Fibroblast of lung (primary cell): Measurements from ENCODE around the gene ARHGAP21. TPM values are rescaled to one million over a fixed set of nuclear protein-coding genes. Genes with fewer than 3 reads are reported as not detected.

Source experiments
- DNase-seq, 2 donors: peaks; one replicate each; pipeline versions ENCODE4 v3.0.0 to v3.0.0-alpha.2; 2010; ENCODE audit warnings: low read depth in 2 of 2
- H2AFZ ChIP-seq: 2 replicates; pipeline ENCODE4 v1.5.1; 2012; ENCODE audit warnings: low read length, control low read depth, inconsistent platforms
- H3K27ac ChIP-seq: 2 replicates; pipeline ENCODE4 v1.5.1; 2011; ENCODE audit warnings: low read length, control low read depth; ENCODE audit not compliant: insufficient read depth
- H3K27me3 ChIP-seq: 2 replicates; pipeline ENCODE4 v1.5.1; 2011; ENCODE audit warnings: mild to moderate bottlenecking, low read length; ENCODE audit not compliant: control insufficient read depth, insufficient read depth
- H3K36me3 ChIP-seq: 2 replicates; pipeline ENCODE4 v1.5.1; 2011; ENCODE audit warnings: low read length; ENCODE audit not compliant: control insufficient read depth, insufficient read depth
- H3K4me1 ChIP-seq: 2 replicates; pipeline ENCODE4 v1.5.1; 2011; ENCODE audit warnings: low read length; ENCODE audit not compliant: control insufficient read depth, insufficient read depth; ENCODE audit errors: extremely low read depth
- H3K4me2 ChIP-seq: 2 replicates; pipeline ENCODE4 v1.5.1; 2011; ENCODE audit warnings: low read length, control low read depth; ENCODE audit not compliant: insufficient read depth; ENCODE audit errors: extremely low read depth
- H3K4me3 ChIP-seq, 4 experiments: fragments of 200-600 bp in 1 of 4; sonication (generic) in 1 of 4; replicated peaks in 1 of 4; 2 replicates each; pipeline ENCODE4 v1.5.1; 2011 to 2016; ENCODE audit warnings: low read length in 4 of 4, low read depth in 3 of 4, mild to moderate bottlenecking in 3 of 4, control low read depth in 2 of 4, inconsistent platforms in 1 of 4, mixed read lengths in 1 of 4; ENCODE audit not compliant: insufficient read depth in 1 of 4; ENCODE audit errors: control extremely low read depth in 1 of 4
- H3K79me2 ChIP-seq: 2 replicates; pipeline ENCODE4 v1.5.1; 2012; ENCODE audit warnings: mild to moderate bottlenecking, low read length, inconsistent platforms; ENCODE audit not compliant: control insufficient read depth, insufficient read depth
- H3K9ac ChIP-seq: 2 replicates; pipeline ENCODE4 v1.5.1; 2011; ENCODE audit warnings: mild to moderate bottlenecking, low read length, control low read depth; ENCODE audit not compliant: insufficient read depth
- H3K9me3 ChIP-seq: 2 replicates; pipeline ENCODE4 v1.5.1; 2012; ENCODE audit warnings: low read depth, low read length; ENCODE audit not compliant: control insufficient read depth, insufficient read depth
- H4K20me1 ChIP-seq: 2 replicates; pipeline ENCODE4 v1.5.1; 2011; ENCODE audit warnings: low read length; ENCODE audit not compliant: control insufficient read depth, insufficient read depth; ENCODE audit errors: extremely low read depth
- EZH2 ChIP-seq: IDR thresholded peaks from 2 replicates; pipeline ENCODE4 v1.5.1; 2012; ENCODE audit warnings: low read length, control low read depth, mild to moderate bottlenecking; ENCODE audit errors: missing control alignments
- polyA plus RNA-seq, 2 donors: library from polyadenylated mRNA; depleted of rRNA in 1 of 2; stranded (reverse) in 1 of 2; unstranded in 1 of 2; fragments of >200 nt; gene quantifications; 2 replicates each; pipeline ENCODE4 v1.2.1, GENCODE V29; 2011 to 2012; ENCODE audit warnings: missing spikeins in 1 of 2
- total RNA-seq: library from RNA; depleted of rRNA; stranded (reverse); fragments of >200 nt; gene quantifications from 2 replicates; pipeline ENCODE4 v1.2.1, GENCODE V29; 2014
- TF ChIP-seq, protein P1 (sequence below), 2 donors: IDR thresholded peaks in 1 of 2; conservative IDR thresholded peaks in 1 of 2; 1 replicate in 1 of 2; 2 replicates in 1 of 2; pipeline ENCODE4 v1.5.1; 2011 to 2012; ENCODE audit warnings: low read length in 2 of 2, control low read depth in 1 of 2, inconsistent platforms in 1 of 2, low read depth in 1 of 2, mild to moderate bottlenecking in 1 of 2

ARHGAP21 gene
- total and polyA plus RNA-seq, 2 donors (not counting 1 experiment from before 2014, with no cell fraction given) = 105 to 173 TPM

GRCh38 chr10:24694086-24694485 is 29.6 kb downstream of the ARHGAP21 start:
- H3K79me2 ChIP-seq = peaks cover 86% of the 10 kb centered on the region
- H3K9ac ChIP-seq = no peak overlapping the region
- H4K20me1 ChIP-seq = no peaks in the 10 kb centered on the region
- TF ChIP-seq EZH2 = no peak
- TF ChIP-seq, protein P1, sequence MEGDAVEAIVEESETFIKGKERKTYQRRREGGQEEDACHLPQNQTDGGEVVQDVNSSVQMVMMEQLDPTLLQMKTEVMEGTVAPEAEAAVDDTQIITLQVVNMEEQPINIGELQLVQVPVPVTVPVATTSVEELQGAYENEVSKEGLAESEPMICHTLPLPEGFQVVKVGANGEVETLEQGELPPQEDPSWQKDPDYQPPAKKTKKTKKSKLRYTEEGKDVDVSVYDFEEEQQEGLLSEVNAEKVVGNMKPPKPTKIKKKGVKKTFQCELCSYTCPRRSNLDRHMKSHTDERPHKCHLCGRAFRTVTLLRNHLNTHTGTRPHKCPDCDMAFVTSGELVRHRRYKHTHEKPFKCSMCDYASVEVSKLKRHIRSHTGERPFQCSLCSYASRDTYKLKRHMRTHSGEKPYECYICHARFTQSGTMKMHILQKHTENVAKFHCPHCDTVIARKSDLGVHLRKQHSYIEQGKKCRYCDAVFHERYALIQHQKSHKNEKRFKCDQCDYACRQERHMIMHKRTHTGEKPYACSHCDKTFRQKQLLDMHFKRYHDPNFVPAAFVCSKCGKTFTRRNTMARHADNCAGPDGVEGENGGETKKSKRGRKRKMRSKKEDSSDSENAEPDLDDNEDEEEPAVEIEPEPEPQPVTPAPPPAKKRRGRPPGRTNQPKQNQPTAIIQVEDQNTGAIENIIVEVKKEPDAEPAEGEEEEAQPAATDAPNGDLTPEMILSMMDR (conservative IDR thresholded peaks at IDR 0.05 in 1 of 2, IDR thresholded peaks at IDR 0.05 in 1 of 2; ENCODE audit: low read depth in 1 of 2, low read length in 2 of 2) = no peak
- H3K36me3 ChIP-seq = no peaks in the 10 kb centered on the region
- no peak overlapping the region for H2AFZ ChIP-seq
- H3K9me3 ChIP-seq = no peaks in the 10 kb centered on the region
- H3K27me3 ChIP-seq = no peaks in the 10 kb centered on the region
- H3K4me2 ChIP-seq = no peak overlapping the region
- no peak overlapping the region for H3K4me3 ChIP-seq
- H3K27ac ChIP-seq = no peak overlapping the region
- H3K4me1 ChIP-seq = peaks cover 3% of the 10 kb centered on the region
- DNase-seq = peak; percentile 27 to 52

DNA sequence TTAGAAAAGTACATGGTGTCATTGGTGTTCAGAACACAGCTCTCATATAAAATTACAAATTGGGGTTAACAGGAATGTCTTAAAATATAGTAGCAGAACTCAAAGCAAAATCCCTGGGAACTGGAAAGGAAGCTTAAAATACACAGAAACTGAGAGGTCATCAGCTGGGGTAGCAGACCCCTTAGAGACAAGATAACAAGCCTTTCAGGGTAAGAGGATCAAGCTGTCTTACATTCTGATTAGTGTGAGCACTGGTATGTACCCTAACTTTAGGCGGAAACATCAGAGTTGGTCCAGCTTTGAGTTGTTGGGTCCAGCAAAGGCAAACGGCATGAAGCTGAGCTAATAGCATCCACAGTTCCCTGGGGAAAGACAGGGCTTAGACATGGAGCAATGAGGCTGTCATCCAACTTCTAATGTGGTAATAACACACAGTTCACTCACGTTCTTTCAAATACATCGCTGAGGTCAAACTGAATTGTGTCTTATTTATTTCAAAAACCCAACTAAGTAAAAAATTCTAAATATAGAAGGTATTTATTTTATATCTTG is 32.6 kb downstream of the ARHGAP21 start:
- H3K4me1 ChIP-seq = peaks cover 5% of the 10 kb centered on the region
- no peak overlapping the region for H2AFZ ChIP-seq
- peak overlapping the region; percentile 13 for H3K4me2 ChIP-seq
- H3K36me3 ChIP-seq = no peaks in the 10 kb centered on the region
- TF ChIP-seq, protein P1 (conservative IDR thresholded peaks at IDR 0.05 in 1 of 2, IDR thresholded peaks at IDR 0.05 in 1 of 2; ENCODE audit: low read depth in 1 of 2, low read length in 2 of 2) = no peak
- TF ChIP-seq EZH2 = no peak
- no peak overlapping the region for H3K9ac ChIP-seq
- H3K27ac ChIP-seq = no peak overlapping the region
- DNase-seq = peak in 1 of 2 donors; percentile 73
- peaks cover 82% of the 10 kb centered on the region for H3K79me2 ChIP-seq
- no peaks in the 10 kb centered on the region for H4K20me1 ChIP-seq
- no peaks in the 10 kb centered on the region for H3K9me3 ChIP-seq
- no peaks in the 10 kb centered on the region for H3K27me3 ChIP-seq
- H3K4me3 ChIP-seq = no peak overlapping the region

DNA sequence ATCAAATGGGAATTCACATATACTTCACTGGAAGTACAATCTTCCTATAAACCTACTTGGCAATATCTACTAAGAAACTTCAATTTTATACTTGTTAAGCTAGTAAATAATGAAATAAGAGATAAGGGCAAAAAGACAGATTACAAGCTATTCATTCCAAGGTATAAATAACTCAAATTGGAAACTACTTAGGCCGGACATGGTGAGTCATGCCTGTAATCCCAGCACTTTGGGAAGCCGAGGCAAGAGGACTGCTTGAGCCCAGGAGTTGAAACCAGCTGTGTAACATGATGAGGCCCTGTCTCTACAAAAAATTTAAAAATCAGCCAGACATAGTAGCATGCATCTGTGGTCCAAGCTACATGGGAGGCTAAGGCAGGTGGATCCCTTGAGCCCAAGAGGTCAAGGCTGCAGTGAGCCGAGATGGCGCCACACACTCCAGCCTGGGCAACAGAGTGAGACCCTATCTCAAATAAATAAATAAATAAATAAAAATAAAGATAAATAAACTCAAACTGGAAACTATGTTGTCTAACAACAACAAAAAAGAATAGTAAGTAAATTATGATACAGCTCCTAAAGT is 37.6 kb downstream of the ARHGAP21 start:
- Histone ChIP-seq H4K20me1 (no peaks in the 10 kb centered on the region), H3K27me3 (no peaks in the 10 kb centered on the region), H3K9me3 (no peaks in the 10 kb centered on the region), H2AFZ (no peak overlapping the region), H3K4me2 (no peak overlapping the region), H3K36me3 (no peaks in the 10 kb centered on the region), H3K4me1 (peaks cover 3% of the 10 kb centered on the region), H3K9ac (no peak overlapping the region), H3K79me2 (peaks cover 81% of the 10 kb centered on the region), H3K4me3 (no peak overlapping the region), H3K27ac (no peak overlapping the region)
- peak; percentile 69 to 82 for DNase-seq
- TF ChIP-seq, protein P1 (conservative IDR thresholded peaks at IDR 0.05 in 1 of 2, IDR thresholded peaks at IDR 0.05 in 1 of 2; ENCODE audit: low read depth in 1 of 2, low read length in 2 of 2) = no peak
- no peak for TF ChIP-seq EZH2
